HepG2 (cell line): ENCODE data around the gene PHF2. TPM values are rescaled to one million over a fixed set of nuclear protein-coding genes. Genes with fewer than 3 reads are reported as not detected.

ENCODE experiments used
- ATAC-seq: fragments of 200-7000 bp; cut with Tn5 transposase; 3 replicates; pipeline ENCODE4 v1.9.1; 2020; ENCODE audit warnings: mild to moderate bottlenecking, moderate library complexity
- BruUV-seq: library from RNA; stranded (reverse); fragments of 400-500 nt; replicated peaks from 2 replicates; lab custom pipeline; 2021; lab: Mats Ljungman, UMichigan
- CTCF ChIA-PET: fragments of 300-600 bp; formaldehyde crosslinking; extraction: SDS; loops from one replicate; lab custom pipeline; 2021; ENCODE audit warnings: low total read pairs, inconsistent platforms, low intra/inter-chr PET ratio; lab: Yijun Ruan, JAX
- POLR2A ChIA-PET: fragments of 350-600 bp; sonication (Branson Sonifier 250); formaldehyde crosslinking; loops from one replicate; lab custom pipeline; 2020; ENCODE audit warnings: antibody characterized with exemption, inconsistent platforms; lab: Yijun Ruan, JAX
- DNase-seq: peaks from one replicate; pipeline ENCODE4 v3.0.0-alpha.2; 2015; ENCODE audit warnings: low spot score
- FAIRE-seq: peaks from 3 replicates; lab custom pipeline; 2011; peaks lifted over from hg19 to GRCh38; lab: Jason Lieb, UNC
- H2AFZ ChIP-seq: one replicate; pipeline ENCODE4 v1.6.1; 2011; ENCODE audit warnings: low read length, inconsistent platforms
- H3K27ac ChIP-seq: fragments of 300-600 bp; 3 replicates; pipeline ENCODE4 v1.8.0; 2011; ENCODE audit warnings: mixed run types, mild to moderate bottlenecking, mixed read lengths, low read length, inconsistent platforms; ENCODE audit not compliant: insufficient read depth; ENCODE audit errors: extremely low read length
- H3K27me3 ChIP-seq, 2 experiments: fragments of 200-600 bp in 1 of 2; 2 replicates in 1 of 2; 3 replicates in 1 of 2; pipeline versions ENCODE4 v1.6.0 to v1.8.0; 2011; ENCODE audit warnings: low read length in 2 of 2, mild to moderate bottlenecking in 2 of 2, moderate library complexity in 2 of 2, inconsistent platforms in 1 of 2; ENCODE audit not compliant: insufficient read depth in 2 of 2, control insufficient read depth in 1 of 2
- H3K36me3 ChIP-seq, 2 experiments: fragments of 200-600 bp in 1 of 2; replicated peaks in 1 of 2; 2 replicates in 1 of 2; 3 replicates in 1 of 2; pipeline versions ENCODE4 v1.5.1 to v1.8.0; 2011; ENCODE audit warnings: low read length in 2 of 2, inconsistent platforms in 1 of 2; ENCODE audit not compliant: insufficient read depth in 2 of 2, control insufficient read depth in 1 of 2
- H3K4me1 ChIP-seq: 2 replicates; pipeline ENCODE4 v1.5.1; 2012; ENCODE audit warnings: low read length, inconsistent platforms; ENCODE audit not compliant: insufficient read depth
- H3K4me2 ChIP-seq: 2 replicates; pipeline ENCODE4 v1.6.0; 2011; ENCODE audit warnings: low read depth, low read length, inconsistent platforms
- H3K4me3 ChIP-seq, 3 experiments: fragments of 200-600 bp in 1 of 3; sonication (generic), shearing (Covaris generic) in 1 of 3; replicated peaks in 1 of 3; 2 replicates each; pipeline ENCODE4 v1.5.1; 2011 to 2016; ENCODE audit warnings: low read length in 3 of 3, inconsistent platforms in 2 of 3, low read depth in 2 of 3, mild to moderate bottlenecking in 2 of 3, control low read depth in 1 of 3, mixed read lengths in 1 of 3; ENCODE audit not compliant: insufficient read depth in 1 of 3
- H3K79me2 ChIP-seq: one replicate; pipeline ENCODE4 v1.6.1; 2011; ENCODE audit warnings: low read length, inconsistent platforms; ENCODE audit not compliant: insufficient read depth
- H3K9ac ChIP-seq: 2 replicates; pipeline ENCODE4 v1.6.0; 2011; ENCODE audit warnings: mild to moderate bottlenecking, low read depth, low read length, inconsistent platforms; ENCODE audit not compliant: insufficient read depth
- H3K9me3 ChIP-seq: 2 replicates; pipeline ENCODE4 v1.5.1; 2012; ENCODE audit warnings: mild to moderate bottlenecking, low read length
- H4K20me1 ChIP-seq: 2 replicates; pipeline ENCODE4 v1.6.0; 2011; ENCODE audit warnings: inconsistent platforms, mild to moderate bottlenecking, low read length, moderate library complexity; ENCODE audit not compliant: insufficient read depth
- CREB1 ChIP-seq, 2 experiments: fragments of 450-650 bp in 1 of 2; IDR thresholded peaks; 2 replicates each; pipeline ENCODE4 v1.6.1; 2016 to 2017; ENCODE audit warnings: control low read depth in 1 of 2, mild to moderate bottlenecking in 1 of 2, missing compliant biosample characterization in 1 of 2, missing genetic modification characterization in 1 of 2
- HMGA1 ChIP-seq: sonication (generic); formaldehyde crosslinking; conservative IDR thresholded peaks from 2 replicates; pipeline ENCODE4 v1.4.0; 2020; ENCODE audit warnings: missing genetic modification reagents
- MLLT10 ChIP-seq: sonication (generic); formaldehyde crosslinking; IDR thresholded peaks from 2 replicates; pipeline ENCODE4 v1.4.0; 2020; ENCODE audit warnings: missing genetic modification reagents
- MXD4 ChIP-seq: IDR thresholded peaks from 2 replicates; pipeline ENCODE4 v1.6.1; 2016; ENCODE audit warnings: mild to moderate bottlenecking, missing biosample characterization, missing genetic modification reagents
- NR3C1 ChIP-seq: sonication (generic); formaldehyde crosslinking; IDR thresholded peaks from 2 replicates; pipeline ENCODE4 v1.4.0; 2020; ENCODE audit warnings: missing genetic modification reagents
- PHF5A ChIP-seq: IDR thresholded peaks from one replicate; pipeline ENCODE4 v1.6.1; 2018; ENCODE audit warnings: low read depth, missing genetic modification reagents; ENCODE audit not compliant: unreplicated experiment
- RBM22 ChIP-seq: fragments of 200-400 bp; formaldehyde crosslinking; optimal IDR thresholded peaks from 2 replicates; pipeline ENCODE3; 2017; ENCODE audit warnings: mild to moderate bottlenecking, low read length, moderate library complexity
- ZBTB3 ChIP-seq: sonication (generic); formaldehyde crosslinking; IDR thresholded peaks from 2 replicates; pipeline ENCODE4 v1.4.0; 2020; ENCODE audit warnings: low read depth, mild to moderate bottlenecking, moderate library complexity, missing genetic modification reagents, borderline replicate concordance
- ZNF557 ChIP-seq: sonication (generic); formaldehyde crosslinking; IDR thresholded peaks from 2 replicates; pipeline ENCODE4 v1.4.0; 2020; ENCODE audit warnings: missing genetic modification reagents
- whole genome bisulfite sequencing: methylation state at CpG from one replicate; pipeline ENCODE4 v1.1.6; 2017; ENCODE audit warnings: low lambda C conversion rate; 5-methylcytosine and 5-hydroxymethylcytosine counted together
- in situ Hi-C: cut with HindIII; loops from 2 replicates; pipeline ENCODE4 v1.10.0; 2017; ENCODE audit warnings: low pct_unique_long_range_greater_than_20kb; ENCODE audit not compliant: extremely low pct_ligation_motif_present
- intact Hi-C: fragments of 100-400 bp; cut with micrococcal nuclease; formaldehyde crosslinking; loops from one replicate; pipeline ENCODE4 v1.10.0; 2022; ENCODE audit not compliant: unreplicated experiment
- polyA plus RNA-seq, 8 experiments: library from polyadenylated mRNA; depleted of rRNA in 3 of 8; stranded (reverse) in 7 of 8; unstranded in 1 of 8; fragments of >200 nt; fragmentation: Illumina TruSeq in 4 of 8; extraction: Trizol in 4 of 8; gene quantifications; 2 replicates each; pipeline versions ENCODE4 v1.2.1 to v1.2.3, GENCODE V29; 2011 to 2016; ENCODE audit warnings: low read depth in 4 of 8, missing spikeins in 1 of 8, mixed read lengths in 1 of 8; ENCODE audit not compliant: insufficient read depth in 1 of 8
- total RNA-seq, 5 experiments: library from RNA; depleted of rRNA; stranded (reverse); fragments of >200 nt; fragmentation: Illumina TruSeq; extraction: Trizol; gene quantifications; 2 replicates each; pipeline ENCODE4 v1.2.3, GENCODE V29; 2016; ENCODE audit warnings: low read depth in 1 of 5

PHF2 gene
- total and polyA plus RNA-seq, 2 of the 13 experiments (the other 11 are each of a cell fraction or from before 2014, with no cell fraction given): 6.6 to 9.1 TPM

DNA sequence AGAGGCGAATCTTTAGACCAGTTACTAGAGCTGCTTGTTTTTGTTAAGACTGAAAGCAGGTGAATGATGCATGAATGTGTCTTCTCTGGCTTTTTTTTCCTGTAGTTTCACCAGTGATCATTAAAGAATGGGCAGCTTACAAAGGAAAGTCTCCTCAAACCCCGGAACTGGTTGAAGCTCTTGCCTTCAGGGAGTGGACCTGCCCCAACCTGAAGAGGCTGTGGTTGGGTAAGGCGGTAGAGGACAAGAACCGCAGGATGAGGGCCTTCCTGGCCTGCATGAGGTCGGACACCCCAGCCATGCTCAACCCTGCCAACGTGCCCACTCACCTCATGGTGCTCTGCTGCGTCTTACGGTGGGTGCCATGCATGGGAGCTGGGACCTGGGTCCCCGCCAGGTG lies 33.3 kb upstream of the PHF2 start:
- Histone ChIP-seq H3K36me3 (peaks cover 18 to 64% of the 10 kb centered on the region in 2 experiments), H3K27ac (no peak overlapping the region), H2AFZ (no peak overlapping the region), H3K4me1 (no peaks in the 10 kb centered on the region), H3K27me3 (no peaks in the 10 kb centered on the region), H3K79me2 (no peaks in the 10 kb centered on the region), H3K9me3 (no peaks in the 10 kb centered on the region), H3K9ac (no peak overlapping the region), H3K4me3 (no peak overlapping the region), H3K4me2 (no peak overlapping the region), H4K20me1 (no peaks in the 10 kb centered on the region)
- FAIRE-seq: no peak
- ChIA-PET POLR2A (no interaction called here), CTCF (no interaction called here)
- over 99% methylated on average over 9 of the region's 9 CpGs for WGBS
- in situ Hi-C loops (no loop called here), intact Hi-C loops (no loop called here)
- BruUV-seq: no TSS peak
- DNase-seq: no peak
- ATAC-seq: no peak
- TF ChIP-seq RBM22 (peak; percentile 64), CREB1 (IDR thresholded peaks at IDR 0.05) (no peak), CREB1 (CRISPR knock-in tag; IDR thresholded peaks at IDR 0.05) (no peak), MLLT10 (CRISPR knock-in tag) (no peak), NR3C1 (CRISPR knock-in tag) (no peak), ZNF557 (CRISPR knock-in tag) (no peak), MXD4 (CRISPR knock-in tag) (no peak), HMGA1 (CRISPR knock-in tag) (no peak), PHF5A (CRISPR knock-in tag) (no peak)

DNA sequence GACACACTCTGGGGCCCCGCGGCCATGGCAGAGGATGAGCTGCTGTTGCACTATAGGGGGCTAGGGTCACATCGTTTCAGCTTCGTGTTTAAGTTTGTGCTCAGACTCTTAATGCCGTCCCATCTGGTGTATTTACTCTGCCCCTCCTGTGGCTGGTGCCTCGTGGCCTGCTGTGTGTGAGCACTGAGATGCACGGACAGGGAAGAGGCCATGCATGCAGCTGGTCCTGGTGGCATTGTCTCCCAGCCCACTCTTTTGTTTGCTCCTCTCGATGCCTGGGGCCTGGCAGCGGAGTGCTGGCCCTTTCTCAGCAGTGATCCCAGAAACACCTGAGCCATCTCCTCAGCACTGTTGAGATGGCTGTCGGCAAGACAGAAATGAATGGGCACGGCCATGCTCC lies 30.0 kb upstream of the PHF2 start:
- POLR2A ChIA-PET: no interaction called here
- Histone ChIP-seq H3K79me2 (no peaks in the 10 kb centered on the region), H3K27ac (no peak overlapping the region), H3K9ac (no peak overlapping the region), H3K36me3 (peaks cover 20 to 64% of the 10 kb centered on the region in 2 experiments), H4K20me1 (no peaks in the 10 kb centered on the region), H3K4me3 (no peak overlapping the region), H3K27me3 (no peaks in the 10 kb centered on the region), H3K4me2 (no peak overlapping the region), H2AFZ (no peak overlapping the region), H3K9me3 (no peaks in the 10 kb centered on the region), H3K4me1 (no peaks in the 10 kb centered on the region)
- intact Hi-C loops: no loop called here
- DNase-seq (no peak), FAIRE-seq (no peak), ATAC-seq (no peak)
- in situ Hi-C loops: no loop called here
- WGBS: 100% methylated on average over 10 of the region's 11 CpGs
- BruUV-seq: no TSS peak
- peak; percentile 46 for TF ChIP-seq RBM22
- TF ChIP-seq ZBTB3: no peak
- CTCF ChIA-PET: no interaction called here
